Measurements from ENCODE around the gene PGAP1.
"Not testable (repeated sequence)": the region's sequence is repeated elsewhere in the genome, so short reads cannot be mapped to it uniquely, and the experiment has no call there.

PGAP1 gene

DNA sequence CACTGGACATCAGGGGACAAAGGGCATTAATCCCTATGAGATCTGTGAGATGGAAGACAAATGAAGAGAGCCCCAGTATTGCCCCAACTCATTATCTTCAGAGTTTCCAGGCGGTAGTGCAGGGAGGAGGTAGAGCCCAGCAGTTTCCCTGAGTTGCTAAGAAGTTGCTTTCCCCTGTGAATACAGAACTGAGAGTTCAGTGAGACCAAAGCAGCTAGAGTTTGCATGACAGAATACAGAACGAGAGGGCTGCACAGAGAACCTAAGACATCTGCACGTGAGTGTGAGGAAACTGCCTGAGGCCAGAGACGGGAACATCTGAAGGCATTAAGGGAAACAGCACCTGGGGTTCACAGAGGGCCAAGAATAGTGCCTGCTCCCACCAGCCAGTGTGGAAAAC is 18.1 kb upstream of the PGAP1 start:
- DNase-seq: no peak

DNA sequence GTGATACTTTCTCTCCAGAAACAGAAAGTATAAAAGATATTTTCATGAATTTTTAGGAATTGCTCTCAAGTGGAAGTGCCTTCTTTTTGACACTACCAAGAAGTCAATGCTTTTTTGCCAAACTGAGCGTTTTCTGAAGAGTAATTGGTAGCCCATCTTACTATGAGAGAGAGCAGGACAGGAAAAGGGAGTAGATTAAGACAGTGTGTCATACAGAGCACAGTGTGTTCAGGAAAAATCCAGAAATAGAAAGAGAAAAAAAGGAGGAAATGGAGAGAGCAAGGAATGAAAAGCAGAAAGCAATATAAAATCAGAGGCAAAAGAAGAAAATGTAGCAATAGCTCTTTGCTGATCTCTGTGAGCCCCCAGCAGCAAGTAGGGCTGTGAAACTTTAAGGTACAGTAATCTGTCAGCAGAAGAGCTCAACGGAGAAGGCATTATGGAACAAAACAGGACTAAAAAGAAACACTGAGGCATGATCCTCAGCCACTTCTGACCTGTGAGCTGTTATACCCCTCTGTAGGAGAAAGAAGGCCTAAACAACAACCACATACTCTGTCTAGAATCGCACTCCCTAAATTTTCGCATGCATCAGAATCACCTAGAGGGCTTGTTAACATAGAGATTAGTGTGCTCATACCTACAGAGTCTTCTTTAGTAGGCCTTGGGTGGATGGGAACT is 15.0 kb upstream of the PGAP1 start:
- DNase-seq: no peak

- DNase-seq: no peak
These were observed 12.9 kb upstream of the PGAP1 start for GRCh38 chr2:196939371-196939770.

DNA sequence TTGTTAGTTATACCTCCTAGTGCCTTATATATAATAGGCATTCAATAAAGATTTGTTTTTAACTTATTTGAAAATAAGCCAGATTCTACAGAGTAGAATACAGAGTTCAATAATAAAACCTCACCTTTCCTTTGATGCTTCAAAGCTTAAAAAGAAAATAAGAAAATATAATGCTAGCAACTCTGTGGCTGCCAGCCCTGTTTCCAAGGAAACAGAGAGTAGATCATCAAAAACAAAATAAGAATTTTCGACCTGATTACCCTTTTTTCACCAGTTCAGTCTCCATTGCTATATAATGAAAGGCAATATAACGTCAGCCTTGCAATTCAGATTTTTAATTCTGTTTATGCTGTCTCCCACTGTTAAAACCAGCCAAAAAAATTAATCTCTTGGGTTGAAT is 8.9 kb upstream of the PGAP1 start:
- no peak for DNase-seq

- no peak for DNase-seq
These were observed 8.2 kb upstream of the PGAP1 start for GRCh38 chr2:196934672-196935071.

- no peak for DNase-seq
These were observed 5.0 kb upstream of the PGAP1 start for GRCh38 chr2:196931555-196931954.

GRCh38 chr2:196927376-196928225 is 1.1 kb upstream of the PGAP1 start:
- DNase-seq: peak in 1 of 2 experiments; percentile 13

DNA sequence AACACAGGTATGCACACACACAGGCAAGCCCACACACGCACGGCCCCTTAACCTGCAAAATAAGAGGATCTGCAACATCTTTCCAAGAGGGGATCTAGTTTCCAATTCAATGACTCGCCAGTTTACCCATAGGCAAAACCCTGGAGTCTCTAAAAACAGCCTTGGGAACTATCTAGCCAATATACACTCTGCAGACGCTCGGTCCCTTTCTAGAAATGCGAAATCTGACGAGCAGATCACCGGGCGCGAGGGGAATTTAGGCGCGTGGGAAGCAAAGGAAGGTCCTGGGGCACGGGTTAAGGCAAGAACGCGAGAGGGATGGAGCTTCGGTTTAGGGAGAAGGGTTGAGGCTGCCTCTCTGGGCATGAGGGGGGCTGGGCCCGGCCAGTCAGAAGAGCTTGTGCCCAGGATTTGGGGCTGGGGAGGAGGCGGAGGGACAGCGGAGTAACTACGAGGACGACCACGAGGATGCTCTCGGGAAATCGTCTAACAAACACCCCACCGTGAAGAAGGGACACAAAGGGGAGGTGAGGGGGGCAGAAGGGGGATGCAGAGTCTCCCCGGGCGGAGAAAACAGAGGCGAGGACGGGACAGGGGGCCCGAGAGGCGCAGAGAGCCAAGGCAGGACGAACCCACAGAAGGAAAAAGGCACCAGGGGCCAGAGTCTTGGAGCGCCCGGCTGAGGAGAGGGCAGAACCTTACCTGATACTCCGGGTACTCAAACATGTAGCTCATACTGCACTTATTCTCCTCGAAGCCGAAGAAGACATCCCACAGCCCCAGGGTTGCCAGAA is 542 bp downstream of the PGAP1 start:
- DNase-seq: peak in 1 of 2 experiments; percentile 38

GRCh38 chr2:196925051-196925767 is 1.3 kb downstream of the PGAP1 start:
- no peak for DNase-seq

DNA sequence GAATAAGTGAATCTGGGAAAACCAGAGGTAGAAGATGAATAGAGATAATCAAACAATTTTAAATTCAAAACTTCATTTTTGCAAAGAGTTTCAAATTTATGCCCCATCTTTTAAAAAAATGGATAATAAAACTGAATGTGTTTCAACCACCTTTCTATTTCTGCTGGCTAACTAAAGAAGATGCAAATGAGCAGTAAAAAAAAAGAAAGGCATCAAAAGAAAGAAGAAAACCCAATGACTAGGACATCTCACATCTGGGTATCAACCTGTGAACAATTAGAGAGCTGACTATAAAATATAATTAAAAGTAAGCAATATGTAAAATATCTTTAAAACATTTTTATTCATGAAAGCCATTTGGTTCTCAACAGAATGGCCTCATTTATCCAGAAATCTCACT is 2.5 kb downstream of the PGAP1 start:
- no peak for DNase-seq

DNA sequence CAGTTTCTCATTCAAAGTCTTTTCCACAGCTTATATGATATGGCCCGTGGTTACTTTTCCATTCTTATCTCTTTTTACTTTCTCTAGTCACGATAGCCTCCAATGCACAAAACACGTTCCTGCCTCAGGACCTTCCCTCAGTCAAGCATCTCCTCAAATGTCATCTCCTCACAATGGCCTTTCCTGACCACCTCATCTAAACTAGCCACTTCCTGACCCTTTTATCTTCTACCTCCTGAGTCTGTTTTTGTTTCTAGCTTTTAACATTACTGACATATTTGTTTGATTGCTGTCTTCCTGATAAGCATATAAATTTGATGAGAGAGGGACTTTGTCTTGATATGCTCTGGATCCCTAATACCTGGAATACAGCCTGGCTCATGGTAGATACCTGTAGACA is 7.6 kb downstream of the PGAP1 start:
- DNase-seq: no peak

DNA sequence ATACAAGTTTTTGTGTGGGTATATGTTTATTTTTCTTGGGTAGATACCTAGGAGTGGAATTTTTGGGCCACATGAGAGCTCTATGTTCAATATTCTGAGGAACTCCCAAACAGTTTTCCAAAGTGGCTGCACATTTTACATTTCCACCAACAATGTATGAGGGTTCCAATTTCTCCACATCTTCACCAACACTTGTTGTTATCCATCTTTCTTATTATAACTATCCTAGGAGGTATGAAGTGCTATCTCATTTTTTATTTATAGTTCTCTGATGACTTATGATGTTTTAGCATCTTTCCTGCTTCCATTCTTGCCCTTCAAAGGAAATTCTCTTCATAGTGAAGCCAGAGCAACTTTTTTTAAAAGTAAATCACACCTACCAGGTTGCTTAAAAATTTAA is 8.7 kb downstream of the PGAP1 start:
- DNase-seq: no peak

DNA sequence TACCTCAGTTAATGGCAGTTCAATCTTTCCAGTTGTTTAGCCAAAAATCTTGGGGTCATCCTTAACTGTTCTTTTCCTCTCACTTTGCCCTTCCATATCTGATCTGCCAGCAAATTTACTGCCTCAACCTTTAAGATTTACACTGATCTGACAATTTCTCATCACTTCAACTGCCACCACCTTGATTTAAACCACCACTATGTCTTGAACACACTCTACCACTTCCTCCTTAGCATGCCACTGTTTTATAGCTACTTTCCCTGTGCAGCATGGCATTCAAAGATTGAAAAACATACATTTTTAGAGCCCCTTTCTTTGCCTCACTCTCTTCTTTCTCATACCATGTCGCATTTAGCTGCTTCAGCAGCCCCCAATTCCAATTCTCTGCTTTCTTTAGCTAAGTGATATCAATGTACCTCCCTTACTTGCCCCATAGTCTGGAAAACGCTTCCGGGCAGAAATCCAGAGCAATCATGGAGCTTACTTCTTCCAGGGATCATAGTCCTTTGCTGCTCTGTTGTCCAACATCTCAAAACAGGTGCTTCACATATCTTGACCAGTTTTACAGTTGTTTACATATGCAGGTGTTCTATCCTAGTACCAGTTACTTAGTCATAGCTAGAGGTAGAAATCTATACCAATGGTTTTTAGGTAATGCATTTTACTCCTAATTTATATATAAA is 10.9 kb downstream of the PGAP1 start:
- DNase-seq: no peak

GRCh38 chr2:196914867-196915460 is 11.5 kb downstream of the PGAP1 start:
- no peak for DNase-seq

GRCh38 chr2:196913691-196914090 is 12.8 kb downstream of the PGAP1 start:
- no peak for DNase-seq

GRCh38 chr2:196905365-196905764 is 21.1 kb downstream of the PGAP1 start:
- not testable (repeated sequence) for DNase-seq

DNA sequence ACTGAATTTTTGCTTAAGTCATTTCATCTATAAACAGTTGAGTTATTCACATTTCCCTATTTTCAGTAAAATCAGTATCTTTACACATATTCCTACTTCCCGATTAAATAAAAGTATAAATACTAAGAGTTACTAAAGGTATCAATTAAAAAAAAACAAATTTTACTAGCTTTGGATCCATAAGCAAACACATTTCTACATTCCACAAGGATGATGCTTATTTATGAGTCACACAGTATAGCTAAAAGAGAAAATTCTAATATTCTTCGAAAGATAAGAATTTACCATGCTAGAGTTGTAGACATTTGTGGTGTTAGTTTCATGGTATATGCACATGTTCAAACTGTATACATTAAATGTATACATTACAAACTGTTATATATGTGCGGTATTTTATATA is 23.7 kb downstream of the PGAP1 start:
- no peak for DNase-seq

DNA sequence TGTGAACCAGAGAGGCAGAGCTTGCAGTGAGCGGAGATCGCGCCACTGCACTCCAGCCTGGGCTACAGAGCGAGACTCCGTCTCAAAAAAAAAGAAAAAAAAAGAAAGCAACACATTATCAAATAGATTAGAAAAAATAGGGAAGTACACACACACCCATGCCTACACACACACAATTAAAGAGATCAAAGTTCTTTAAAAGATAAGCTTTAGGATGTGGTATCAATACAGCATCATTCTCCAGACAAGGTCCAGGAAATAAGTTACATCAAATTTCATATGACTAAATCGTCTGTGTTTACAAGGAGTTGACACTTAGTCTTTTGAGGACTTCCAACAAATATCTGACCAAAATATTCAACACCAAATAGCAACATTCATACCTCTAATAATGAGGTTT is 25.7 kb downstream of the PGAP1 start:
- DNase-seq: no peak

DNA sequence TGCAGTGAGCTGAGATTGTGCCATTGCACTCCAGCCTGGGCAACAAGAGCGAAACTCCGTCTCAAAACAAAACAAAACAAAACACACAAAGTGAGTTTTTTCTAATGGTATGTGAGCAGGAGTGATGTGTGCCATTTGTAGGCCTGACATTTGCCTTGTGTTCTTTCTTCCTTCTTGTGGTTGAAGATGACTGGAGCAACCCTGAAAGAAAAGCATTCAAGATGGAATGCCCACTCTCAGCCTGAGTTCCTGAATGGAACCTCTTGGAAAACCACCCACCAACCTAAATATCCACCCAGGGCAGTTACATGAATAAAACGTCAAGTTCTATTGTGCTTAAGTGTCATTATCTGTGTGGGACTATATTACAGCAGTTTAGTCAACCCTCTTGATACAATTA is 26.5 kb downstream of the PGAP1 start:
- no peak for DNase-seq

- no peak for DNase-seq
These were observed 35.4 kb downstream of the PGAP1 start for GRCh38 chr2:196891136-196891535.

DNA sequence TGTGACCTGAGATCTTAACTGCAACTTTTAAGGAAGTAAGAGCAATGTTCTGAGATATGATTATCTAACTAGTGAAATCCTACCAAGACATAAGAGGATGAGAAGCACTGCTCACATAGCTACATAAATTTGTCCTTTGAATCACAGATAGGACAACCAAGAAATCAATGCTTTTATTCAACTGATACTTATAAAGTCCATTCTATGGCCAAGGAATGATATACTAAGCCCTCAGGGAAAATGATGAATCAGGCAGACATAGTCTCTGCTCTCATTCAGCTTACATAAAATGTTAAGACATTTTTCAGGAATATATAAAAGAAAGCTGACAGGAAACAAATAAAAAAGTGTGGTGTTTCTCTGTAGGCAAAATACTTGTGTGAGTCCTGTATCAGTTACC is 39.1 kb downstream of the PGAP1 start:
- DNase-seq: no peak

DNA sequence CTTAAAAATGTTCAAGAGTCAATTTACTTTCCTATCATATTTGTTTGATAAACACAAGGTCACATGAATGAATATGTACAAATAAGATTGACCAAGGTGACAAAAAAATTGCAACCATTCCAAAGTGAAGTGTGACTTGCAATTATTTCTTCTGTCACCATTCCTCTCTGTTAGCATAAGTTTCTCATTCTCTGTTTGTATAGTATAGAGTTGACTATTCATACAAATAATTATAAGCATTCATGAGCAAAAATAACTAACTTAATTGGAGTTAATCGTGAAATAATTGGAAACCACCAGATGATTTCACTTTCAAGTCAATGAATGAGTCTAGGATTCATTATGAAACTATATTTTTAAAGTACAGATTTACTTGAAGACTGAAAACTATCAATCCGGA is 42.1 kb downstream of the PGAP1 start:
- no peak for DNase-seq
